ENCODE data around the gene DOCK1.

Gene DOCK1

GRCh38 chr10:127243490-127244272 lies 338.5 kb downstream of the DOCK1 start:
- peak; percentile 42 for DNase-seq

- no peak for DNase-seq
Measured at GRCh38 chr10:127245456-127245855, 340.2 kb downstream of the DOCK1 start.

- no peak for DNase-seq
Measured at GRCh38 chr10:127250031-127250430, 344.8 kb downstream of the DOCK1 start.

- no peak for DNase-seq
Measured at GRCh38 chr10:127252818-127253217, 347.6 kb downstream of the DOCK1 start.

- DNase-seq, result no peak
Measured at GRCh38 chr10:127254276-127254675, 349.0 kb downstream of the DOCK1 start.

- no peak for DNase-seq
Measured at GRCh38 chr10:127257395-127257794, 352.2 kb downstream of the DOCK1 start.

GRCh38 chr10:127259347-127259746 lies 354.1 kb downstream of the DOCK1 start:
- no peak for DNase-seq

GRCh38 chr10:127262606-127263005 lies 357.4 kb downstream of the DOCK1 start:
- no peak for DNase-seq

- DNase-seq, result no peak
Measured at GRCh38 chr10:127265288-127265687, 360.1 kb downstream of the DOCK1 start.

- DNase-seq, result no peak
Measured at GRCh38 chr10:127266431-127266830, 361.2 kb downstream of the DOCK1 start.

- DNase-seq, result no peak
Measured at GRCh38 chr10:127267442-127267841, 362.2 kb downstream of the DOCK1 start.

- no peak for DNase-seq
Measured at GRCh38 chr10:127272076-127272475, 366.8 kb downstream of the DOCK1 start.

- no peak for DNase-seq
Measured at GRCh38 chr10:127275272-127275671, 370.0 kb downstream of the DOCK1 start.

GRCh38 chr10:127275793-127276450 lies 370.7 kb downstream of the DOCK1 start:
- no peak for DNase-seq

GRCh38 chr10:127276794-127277462 lies 371.7 kb downstream of the DOCK1 start:
- no peak for DNase-seq

- DNase-seq, result no peak
Measured at GRCh38 chr10:127278001-127278400, 372.8 kb downstream of the DOCK1 start.

GRCh38 chr10:127279334-127279774 lies 374.1 kb downstream of the DOCK1 start:
- DNase-seq, result no peak

- DNase-seq, result no peak
Measured at GRCh38 chr10:127280446-127280845, 375.2 kb downstream of the DOCK1 start.

GRCh38 chr10:127283017-127283416 lies 377.8 kb downstream of the DOCK1 start:
- DNase-seq, result no peak

- DNase-seq, result no peak
Measured at GRCh38 chr10:127283576-127283975, 378.3 kb downstream of the DOCK1 start.

GRCh38 chr10:127290850-127291249 lies 385.6 kb downstream of the DOCK1 start:
- DNase-seq, result no peak

- DNase-seq, result no peak
Measured at GRCh38 chr10:127291329-127291728, 386.1 kb downstream of the DOCK1 start.

- DNase-seq, result no peak
Measured at GRCh38 chr10:127292888-127293287, 387.7 kb downstream of the DOCK1 start.

- no peak for DNase-seq
Measured at GRCh38 chr10:127293640-127294039, 388.4 kb downstream of the DOCK1 start.
